HG02943 (cell line): ENCODE measurements around the gene DNAH1.

ENCODE experiments used
- ATAC-seq: cut with Tn5 transposase; IDR thresholded peaks from one replicate; pipeline ENCODE4 v1.9.1; 2021; ENCODE audit warnings: mild to moderate bottlenecking, low read depth, moderate library complexity; ENCODE audit not compliant: unreplicated experiment

Gene DNAH1

GRCh38 chr3:52430416-52430810, 114.3 kb downstream of the DNAH1 start:
- no peak for ATAC-seq

GRCh38 chr3:52431459-52432223, 115.5 kb downstream of the DNAH1 start:
- ATAC-seq = no peak

- ATAC-seq = no peak
Observed at GRCh38 chr3:52432225-52432624, 116.1 kb downstream of the DNAH1 start.

GRCh38 chr3:52432691-52433141, 116.6 kb downstream of the DNAH1 start:
- no peak for ATAC-seq

GRCh38 chr3:52433328-52433995, 117.3 kb downstream of the DNAH1 start:
- ATAC-seq = no peak

GRCh38 chr3:52433996-52434479, 117.9 kb downstream of the DNAH1 start:
- no peak for ATAC-seq

GRCh38 chr3:52434491-52435115, 118.5 kb downstream of the DNAH1 start:
- no peak for ATAC-seq

- ATAC-seq = no peak
Observed at GRCh38 chr3:52435246-52436101, 119.4 kb downstream of the DNAH1 start.

- ATAC-seq = no peak
Observed at GRCh38 chr3:52436500-52437149, 120.5 kb downstream of the DNAH1 start.

GRCh38 chr3:52437326-52438103, 121.4 kb downstream of the DNAH1 start:
- no peak for ATAC-seq

- ATAC-seq = no peak
Observed at GRCh38 chr3:52438104-52438376, 121.9 kb downstream of the DNAH1 start.

GRCh38 chr3:52438579-52439425, 122.7 kb downstream of the DNAH1 start:
- ATAC-seq = no peak

- no peak for ATAC-seq
Observed at GRCh38 chr3:52439426-52440248, 123.5 kb downstream of the DNAH1 start.

GRCh38 chr3:52440249-52440551, 124.1 kb downstream of the DNAH1 start:
- ATAC-seq = no peak

GRCh38 chr3:52440671-52441070, 124.6 kb downstream of the DNAH1 start:
- ATAC-seq = no peak

- ATAC-seq = no peak
Observed at GRCh38 chr3:52441091-52441771, 125.1 kb downstream of the DNAH1 start.

GRCh38 chr3:52441772-52442332, 125.7 kb downstream of the DNAH1 start:
- ATAC-seq = no peak
